Memory B cell (primary cell): ENCODE data around the gene ZSCAN23.
"Not testable (repeated sequence)": the region's sequence is repeated elsewhere in the genome, so short reads cannot be mapped to it uniquely, and the experiment has no call there.

Experiments used
- ATAC-seq: fragments of 150-1000 bp; cut with Tn5 transposase; 2 replicates; pipeline ENCODE4 v1.10.0; 2021; ENCODE audit warnings: low read depth, mild to moderate bottlenecking, moderate library complexity
- DNase-seq, 2 donors: peaks; one replicate each; pipeline ENCODE4 v3.0.0; 2022; ENCODE audit warnings: low spot score in 2 of 2
- H3K27ac Mint-ChIP-seq: one replicate; pipeline ENCODE4 v1.8.0; 2022; ENCODE audit warnings: mild to moderate bottlenecking, moderate library complexity, mixed read lengths
- H3K27me3 Mint-ChIP-seq: one replicate; pipeline ENCODE4 v1.8.0; 2022; ENCODE audit warnings: mixed read lengths
- H3K36me3 Mint-ChIP-seq: one replicate; pipeline ENCODE4 v1.8.0; 2022; ENCODE audit warnings: mild to moderate bottlenecking, mixed read lengths
- H3K4me1 Mint-ChIP-seq: one replicate; pipeline ENCODE4 v1.8.0; 2022; ENCODE audit warnings: mixed read lengths
- H3K4me3 Mint-ChIP-seq: one replicate; pipeline ENCODE4 v1.8.0; 2022; ENCODE audit warnings: mild to moderate bottlenecking, moderate library complexity, mixed read lengths
- H3K9me3 Mint-ChIP-seq: one replicate; pipeline ENCODE4 v1.8.0; 2022; ENCODE audit warnings: mixed read lengths

Gene ZSCAN23

DNA sequence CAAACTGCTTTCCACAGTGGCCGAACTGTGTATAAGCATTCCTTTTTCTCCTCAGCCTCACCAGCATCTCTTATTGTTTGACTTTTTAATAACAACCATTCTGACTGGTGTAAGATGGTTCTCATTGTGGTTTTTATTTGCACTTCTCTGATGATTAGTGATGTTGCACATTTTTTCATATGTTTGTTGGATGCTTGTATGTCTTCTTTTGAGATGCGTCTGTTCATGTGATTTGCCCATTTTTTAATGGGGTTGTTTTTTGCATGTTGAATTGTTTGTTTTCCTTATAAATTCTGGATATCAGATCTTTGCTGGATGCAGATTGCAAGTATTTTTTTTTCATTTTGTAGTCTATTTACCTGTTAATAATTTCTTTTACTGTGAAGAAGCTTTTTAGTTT lies 32.5 kb downstream of the ZSCAN23 start:
- no peaks in the 10 kb centered on the region for H3K4me1 Mint-ChIP-seq
- ATAC-seq (no peak), DNase-seq (no peak)
- peaks cover 12% of the 10 kb centered on the region for H3K27me3 Mint-ChIP-seq
- no peak overlapping the region for H3K27ac Mint-ChIP-seq
- peaks cover 4% of the 10 kb centered on the region for H3K9me3 Mint-ChIP-seq
- no peaks in the 10 kb centered on the region for H3K36me3 Mint-ChIP-seq
- H3K4me3 Mint-ChIP-seq: no peak overlapping the region

DNA sequence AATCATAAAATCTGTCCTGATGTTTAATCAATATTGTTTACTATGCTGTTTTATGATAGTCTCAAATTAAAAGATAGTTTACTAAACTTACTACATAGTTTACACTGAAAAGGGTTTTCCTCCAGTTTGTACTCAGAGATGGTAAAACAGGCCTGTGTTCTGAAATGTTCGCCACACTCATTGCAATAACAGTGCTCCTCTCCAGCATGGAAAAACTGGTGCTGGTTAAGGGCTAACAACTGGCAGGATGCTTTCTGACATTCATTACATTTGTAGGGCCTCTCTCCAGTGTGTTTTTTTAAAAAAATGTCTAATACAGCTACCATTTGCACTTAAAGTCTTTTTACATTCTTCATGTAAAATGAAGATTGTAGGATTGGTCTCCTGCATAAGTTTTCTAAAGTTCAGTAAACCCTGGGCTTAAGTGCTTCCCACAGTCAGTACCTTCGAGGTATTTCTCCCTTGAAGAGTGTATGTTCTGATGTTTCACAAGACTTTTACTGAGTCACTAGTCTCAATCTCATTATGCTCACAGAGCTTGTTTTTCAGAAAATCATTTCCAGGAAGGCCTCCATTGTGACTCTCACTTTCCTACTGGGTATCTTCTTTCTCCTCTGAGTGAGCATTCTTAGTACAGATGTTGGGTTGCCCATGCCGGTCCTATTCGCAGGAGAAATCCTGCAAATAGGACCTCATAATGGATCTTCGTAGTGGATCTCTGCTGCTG lies 35.1 kb downstream of the ZSCAN23 start:
- Mint-ChIP-seq H3K9me3 (peaks cover 4% of the 10 kb centered on the region), H3K36me3 (no peaks in the 10 kb centered on the region), H3K4me1 (no peaks in the 10 kb centered on the region), H3K27me3 (peaks cover 16% of the 10 kb centered on the region), H3K4me3 (no peak overlapping the region), H3K27ac (no peak overlapping the region)
- no peak for ATAC-seq
- no peak for DNase-seq

DNA sequence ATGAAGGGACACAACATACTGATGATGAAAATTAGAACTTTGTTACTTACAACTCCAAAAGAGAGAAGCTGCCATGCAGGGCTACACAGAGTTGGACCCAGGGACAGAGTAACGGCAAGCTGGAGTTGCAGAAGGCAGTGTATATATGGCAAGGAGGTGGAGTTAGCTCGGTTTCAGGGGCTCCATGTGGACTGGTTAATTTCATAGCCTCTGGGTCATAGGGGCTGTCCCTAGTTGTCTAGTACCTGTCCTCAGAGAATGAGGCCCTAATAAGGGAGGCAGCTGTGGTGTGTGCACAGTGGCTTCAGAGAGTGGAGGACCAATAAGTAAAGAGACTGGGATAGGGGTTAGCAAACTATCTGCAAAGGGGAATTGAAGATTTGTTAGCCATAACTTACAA lies 35.9 kb downstream of the ZSCAN23 start:
- Mint-ChIP-seq H3K27ac (no peak overlapping the region), H3K36me3 (no peaks in the 10 kb centered on the region), H3K4me1 (no peaks in the 10 kb centered on the region), H3K9me3 (peaks cover 4% of the 10 kb centered on the region), H3K4me3 (no peak overlapping the region), H3K27me3 (peaks cover 16% of the 10 kb centered on the region)
- ATAC-seq: no peak
- no peak for DNase-seq

DNA sequence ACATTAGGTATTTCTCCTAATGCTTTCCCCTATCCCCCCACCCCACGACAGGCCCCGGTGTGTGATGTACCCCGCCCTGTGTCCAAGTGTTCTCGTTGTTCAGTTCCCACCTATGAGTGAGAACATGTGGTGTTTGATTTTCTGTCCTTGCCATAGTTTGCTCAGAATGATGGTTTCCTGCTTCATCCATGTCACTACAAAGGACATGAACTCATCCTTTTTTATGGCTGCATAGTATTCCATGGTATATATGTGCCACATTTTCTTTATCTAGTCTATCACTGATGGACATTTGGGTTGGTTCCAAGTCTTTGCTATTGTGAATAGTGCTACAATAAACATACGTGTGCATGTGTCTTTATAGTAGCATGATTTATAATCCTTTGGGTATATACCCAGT lies 39.4 kb downstream of the ZSCAN23 start:
- H3K27me3 Mint-ChIP-seq: peaks cover 15% of the 10 kb centered on the region
- H3K4me3 Mint-ChIP-seq: not testable (repeated sequence)

DNA sequence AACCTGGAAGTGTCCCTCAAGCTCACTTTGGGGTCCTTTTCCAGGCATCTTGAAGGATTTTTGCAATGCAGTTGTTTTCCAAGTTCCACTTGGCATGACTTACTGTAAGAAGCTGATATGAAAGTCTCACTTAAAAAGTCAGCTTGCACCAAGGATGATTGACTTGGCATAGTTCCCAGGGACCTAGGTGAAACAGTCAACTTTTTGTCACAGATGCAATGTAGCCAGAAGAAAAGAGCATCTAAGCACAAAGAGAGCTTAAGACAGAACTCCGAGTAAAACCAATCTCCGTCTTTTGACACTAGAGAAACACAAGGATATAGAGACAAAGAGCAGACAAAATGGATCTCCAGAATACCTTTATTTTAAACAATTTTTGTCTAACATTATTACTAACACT lies 41.1 kb downstream of the ZSCAN23 start:
- Mint-ChIP-seq H3K27me3 (peaks cover 13% of the 10 kb centered on the region), H3K36me3 (peaks cover 5% of the 10 kb centered on the region), H3K27ac (no peak overlapping the region), H3K9me3 (peaks cover 3% of the 10 kb centered on the region), H3K4me3 (no peak overlapping the region), H3K4me1 (peaks cover 14% of the 10 kb centered on the region)
- DNase-seq (no peak), ATAC-seq (no peak)

More for the DNA sequence above, 39.4 kb downstream of the ZSCAN23 start:
- H3K36me3 Mint-ChIP-seq, H3K27ac Mint-ChIP-seq, H3K4me1 Mint-ChIP-seq, DNase-seq, ATAC-seq, H3K9me3 Mint-ChIP-seq: not testable (repeated sequence)

DNA sequence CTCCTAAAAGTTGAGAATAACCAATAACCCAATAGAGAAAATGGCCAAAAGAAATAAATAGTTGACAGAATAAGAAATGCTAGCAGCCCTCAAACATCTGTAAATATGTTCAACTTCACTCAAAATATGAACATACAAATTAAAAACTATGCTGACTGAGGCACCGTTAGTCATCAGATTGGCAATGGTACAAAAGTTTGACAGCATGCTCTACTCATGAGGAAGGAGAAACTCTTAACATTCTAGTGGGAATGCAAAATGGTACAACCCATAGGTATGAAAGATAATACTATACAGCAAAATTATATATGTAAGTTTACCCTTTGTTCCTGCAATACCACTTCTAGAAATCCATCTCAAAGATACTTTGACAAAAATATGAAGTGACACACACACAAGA lies 42.1 kb downstream of the ZSCAN23 start:
- Mint-ChIP-seq H3K36me3 (peaks cover 13% of the 10 kb centered on the region), H3K4me3 (no peak overlapping the region), H3K4me1 (peaks cover 23% of the 10 kb centered on the region), H3K27me3 (peaks cover 13% of the 10 kb centered on the region), H3K27ac (no peak overlapping the region), H3K9me3 (peaks cover 3% of the 10 kb centered on the region)
- DNase-seq: no peak
- no peak for ATAC-seq

DNA sequence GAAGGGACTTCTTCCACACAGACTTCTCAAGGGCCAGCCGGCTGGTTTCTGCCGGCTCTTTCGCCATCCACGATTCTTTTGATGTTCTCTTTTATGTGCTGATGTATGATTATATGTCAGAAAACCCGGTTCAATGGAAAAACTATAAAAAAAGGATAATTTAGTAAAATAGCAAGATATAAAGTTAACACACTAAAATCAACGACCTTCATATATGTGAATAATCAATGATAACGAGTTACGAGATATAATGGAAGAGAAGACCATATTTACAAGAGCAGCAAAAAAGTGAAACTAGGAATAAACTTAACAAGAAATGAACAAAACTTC lies 43.2 kb downstream of the ZSCAN23 start:
- peaks cover 22% of the 10 kb centered on the region for H3K36me3 Mint-ChIP-seq
- DNase-seq (no peak), ATAC-seq (no peak)
- peaks cover 11% of the 10 kb centered on the region for H3K27me3 Mint-ChIP-seq
- peak overlapping the region; percentile 94 for H3K27ac Mint-ChIP-seq
- peaks cover 3% of the 10 kb centered on the region for H3K9me3 Mint-ChIP-seq
- peak overlapping the region; percentile 88 for H3K4me3 Mint-ChIP-seq
- H3K4me1 Mint-ChIP-seq: peaks cover 32% of the 10 kb centered on the region

DNA sequence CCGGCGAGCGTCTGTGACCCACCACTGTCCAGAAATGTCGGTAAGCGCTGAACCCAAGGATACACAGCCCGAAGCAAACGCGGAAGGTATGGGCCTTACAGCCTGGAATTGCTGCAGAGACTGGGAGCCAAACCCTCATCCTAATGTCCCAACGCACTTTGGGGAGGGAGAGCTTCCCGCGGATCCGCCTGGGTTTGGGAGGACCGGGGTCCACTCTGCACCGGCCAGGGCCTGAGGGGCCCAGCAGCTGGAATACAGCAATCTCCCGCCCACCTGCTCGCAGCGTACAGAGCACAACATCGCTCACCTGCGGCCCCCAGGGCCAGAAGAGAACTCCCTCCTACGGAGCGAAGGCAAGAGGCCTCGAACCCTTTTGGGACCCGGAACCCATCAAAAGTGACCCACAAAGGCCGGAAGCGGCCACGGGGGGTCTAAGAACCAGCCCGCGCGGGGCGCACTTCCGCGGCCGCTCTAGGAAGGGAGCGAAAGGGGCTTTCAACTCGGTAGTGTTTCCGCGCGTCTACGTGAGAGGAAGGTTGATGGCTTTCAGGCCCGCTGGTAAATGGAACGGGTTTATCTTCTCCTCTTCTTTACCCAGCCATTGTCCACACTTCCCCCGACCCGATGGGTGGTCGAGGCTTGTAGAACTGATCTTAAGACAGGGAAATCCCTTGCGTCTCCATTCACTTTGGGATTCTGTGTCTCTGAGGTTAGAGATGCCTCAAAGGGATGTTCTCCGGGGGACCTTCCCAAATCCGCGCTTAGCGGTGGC lies 43.8 kb downstream of the ZSCAN23 start, which contains the start of gene ZSCAN12:
ZSCAN12 (minus strand) TSS at position 398 of the 772 bp plus-strand sequence. CDS start 1,342 bp downstream, outside the sequence.
- peak; percentile 81 to 84 for DNase-seq
- peak; percentile 93 for ATAC-seq
- peak within 1 kb of the TSS; percentile 94 for H3K27ac Mint-ChIP-seq
- peaks cover 3% of the 10 kb centered on the region for H3K9me3 Mint-ChIP-seq
- H3K4me1 Mint-ChIP-seq: peaks cover 32% of the 10 kb centered on the region
- H3K4me3 Mint-ChIP-seq: peak within 1 kb of the TSS; percentile 88
- H3K36me3 Mint-ChIP-seq: peaks cover 25% of the 10 kb centered on the region
- peaks cover 10% of the 10 kb centered on the region for H3K27me3 Mint-ChIP-seq

DNA sequence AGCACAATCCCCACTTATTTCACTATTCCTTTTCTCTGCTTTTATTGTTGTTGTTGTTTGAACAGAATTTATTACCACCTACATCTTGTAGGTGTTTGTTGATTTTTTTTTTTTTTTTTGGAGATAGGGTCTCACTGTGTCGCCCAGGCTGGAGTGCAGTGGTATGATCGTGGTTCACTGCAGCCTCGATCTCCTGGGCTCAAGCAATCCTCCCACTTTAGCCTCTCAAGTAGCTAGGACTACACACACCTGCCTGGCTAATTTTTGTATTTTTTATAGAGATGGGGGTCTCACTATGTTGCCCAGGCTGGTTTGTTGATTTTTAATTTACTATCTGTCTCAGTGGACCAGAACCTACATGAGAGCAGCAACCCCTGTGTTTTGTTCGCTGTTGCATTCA lies 47.4 kb downstream of the ZSCAN23 start:
- Mint-ChIP-seq H3K4me3 (no peak overlapping the region), H3K27me3 (no peaks in the 10 kb centered on the region), H3K36me3 (peaks cover 43% of the 10 kb centered on the region), H3K4me1 (peaks cover 35% of the 10 kb centered on the region), H3K27ac (peak overlapping the region; percentile 25), H3K9me3 (peaks cover 3% of the 10 kb centered on the region)
- ATAC-seq: no peak
- DNase-seq: no peak

DNA sequence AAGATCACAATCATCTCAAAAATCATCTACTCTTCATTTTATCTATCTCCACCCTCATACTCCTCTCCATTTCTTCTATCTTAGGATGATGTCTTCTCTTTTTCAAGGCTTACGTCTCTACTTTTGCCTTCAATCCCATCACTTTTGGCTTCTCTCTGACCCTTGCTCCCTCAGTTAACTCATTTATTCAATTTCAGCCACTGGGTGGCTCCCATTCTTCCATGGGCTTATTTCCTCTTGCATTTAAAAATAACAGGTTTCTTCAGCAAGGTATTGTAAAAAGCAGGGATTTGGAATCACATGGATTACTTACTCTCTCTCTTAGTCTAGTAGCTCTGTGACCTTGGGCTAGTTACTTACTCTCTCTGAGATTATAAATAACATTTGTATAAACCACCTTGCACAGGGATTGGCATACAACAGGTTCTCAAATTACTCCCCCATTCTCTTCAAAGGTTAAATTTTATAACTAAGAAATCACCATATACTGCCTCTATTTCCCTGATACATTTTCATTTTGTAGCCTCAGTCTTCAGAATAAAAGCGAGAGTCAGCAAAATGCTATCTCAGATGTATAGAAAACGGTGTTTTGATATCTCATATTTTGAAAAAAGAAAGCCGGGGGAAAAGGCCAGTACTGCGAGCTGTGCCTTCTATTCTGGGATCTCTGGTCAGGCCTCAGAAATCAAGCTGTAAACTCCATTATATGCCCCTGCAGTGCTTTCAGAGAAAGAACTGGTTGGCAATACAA lies 49.2 kb downstream of the ZSCAN23 start:
- Mint-ChIP-seq H3K27ac (peak overlapping the region; percentile 2), H3K36me3 (peaks cover 51% of the 10 kb centered on the region), H3K4me1 (peaks cover 32% of the 10 kb centered on the region), H3K9me3 (no peaks in the 10 kb centered on the region), H3K27me3 (no peaks in the 10 kb centered on the region), H3K4me3 (no peak overlapping the region)
- DNase-seq: no peak
- no peak for ATAC-seq

DNA sequence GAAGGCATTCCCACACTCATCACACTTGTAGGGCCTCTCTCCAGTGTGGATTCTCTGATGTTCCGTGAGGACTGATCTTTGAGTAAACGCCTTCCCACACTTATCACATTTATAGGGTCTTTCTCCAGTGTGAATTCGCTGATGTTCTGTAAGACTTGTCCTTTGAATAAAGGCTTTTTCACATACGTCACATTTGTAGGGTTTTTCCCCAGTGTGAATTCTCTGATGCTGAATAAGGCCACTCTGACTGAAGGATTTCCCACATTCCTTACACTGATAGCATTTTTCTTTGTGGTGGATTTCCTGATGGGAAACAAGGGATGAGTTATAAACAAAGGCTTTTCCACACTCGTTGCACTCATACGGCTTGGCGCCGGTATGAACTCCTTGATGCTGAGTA lies 52.6 kb downstream of the ZSCAN23 start:
- H3K9me3 Mint-ChIP-seq: no peaks in the 10 kb centered on the region

DNA sequence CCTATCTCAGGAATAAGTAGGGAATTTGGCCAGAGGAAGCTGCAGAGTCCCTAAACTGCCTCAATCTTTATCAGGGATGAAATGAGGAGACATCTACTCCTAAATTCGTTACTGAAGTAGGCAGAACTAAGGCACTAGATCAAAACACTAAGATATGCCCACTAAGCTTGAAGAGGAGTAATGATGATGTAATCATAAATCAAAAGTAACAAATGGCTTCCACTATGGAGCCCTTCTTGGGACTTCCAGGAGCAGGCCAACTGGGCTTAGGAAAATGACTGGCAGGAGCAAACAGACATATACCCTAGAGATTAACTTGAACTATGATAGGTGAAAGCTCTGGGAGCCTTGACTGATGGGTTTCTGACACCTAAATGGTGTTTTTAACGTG lies 59.2 kb downstream of the ZSCAN23 start:
- Mint-ChIP-seq H3K9me3 (no peaks in the 10 kb centered on the region), H3K4me1 (peaks cover 16% of the 10 kb centered on the region), H3K27ac (peak overlapping the region; percentile 98), H3K4me3 (no peak overlapping the region), H3K36me3 (peaks cover 29% of the 10 kb centered on the region), H3K27me3 (no peaks in the 10 kb centered on the region)
- ATAC-seq (no peak), DNase-seq (no peak)

More for the DNA sequence above, 52.6 kb downstream of the ZSCAN23 start:
- H3K4me1 Mint-ChIP-seq: peaks cover 13% of the 10 kb centered on the region
- no peak overlapping the region for H3K27ac Mint-ChIP-seq
- no peak for DNase-seq
- H3K36me3 Mint-ChIP-seq: peaks cover 46% of the 10 kb centered on the region
- no peak for ATAC-seq
- H3K4me3 Mint-ChIP-seq: no peak overlapping the region
- no peaks in the 10 kb centered on the region for H3K27me3 Mint-ChIP-seq

DNA sequence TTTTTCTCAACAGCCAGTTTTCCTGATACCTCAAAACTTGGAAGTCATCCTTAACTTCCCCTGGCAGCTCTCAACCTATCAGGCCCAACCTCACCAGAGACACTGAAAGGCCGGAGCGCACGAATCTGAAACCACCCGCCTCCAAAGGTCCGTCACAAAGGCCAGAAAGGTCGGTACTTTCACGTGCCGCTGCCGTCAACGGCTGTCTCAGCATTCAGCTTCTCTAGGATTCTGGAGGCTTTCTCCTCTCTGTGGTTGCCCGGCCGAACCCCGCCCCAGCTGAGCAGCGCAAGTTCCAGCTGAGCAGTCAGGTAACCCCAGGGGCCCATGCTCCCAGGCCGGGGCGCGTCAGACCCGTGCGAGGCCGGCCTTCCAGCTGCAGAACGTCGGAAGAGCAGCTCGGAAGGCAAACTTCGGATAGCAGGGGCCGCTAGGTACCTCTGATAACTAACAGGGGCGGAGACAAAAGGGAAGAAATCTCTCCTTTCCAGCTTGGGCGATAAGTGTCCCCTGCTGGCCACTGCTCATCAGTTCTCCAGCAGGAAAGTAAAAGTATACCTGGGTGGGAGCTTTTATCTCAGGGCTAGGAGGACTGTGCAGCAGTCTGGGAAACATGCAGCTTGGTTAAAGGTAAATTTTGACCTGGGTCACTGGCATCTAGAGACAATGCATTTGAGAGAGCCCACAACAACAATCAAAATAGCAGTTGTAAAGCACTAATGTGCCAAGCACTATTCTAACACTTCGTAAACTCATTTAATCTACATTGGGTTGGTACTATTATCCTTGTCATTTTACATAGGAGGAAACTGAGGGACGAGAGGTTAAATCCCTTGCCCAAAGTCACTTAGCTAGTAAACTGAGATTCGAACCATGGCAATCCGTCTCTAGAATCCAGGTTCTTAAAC lies 59.8 kb downstream of the ZSCAN23 start:
- Mint-ChIP-seq H3K36me3 (peaks cover 28% of the 10 kb centered on the region), H3K27me3 (no peaks in the 10 kb centered on the region), H3K27ac (peak overlapping the region; percentile 98), H3K4me1 (peaks cover 15% of the 10 kb centered on the region), H3K9me3 (no peaks in the 10 kb centered on the region), H3K4me3 (peak overlapping the region; percentile 88)
- DNase-seq (peak; percentile 78 to 80), ATAC-seq (peak; percentile 94)
